GM12891 (cell line): ENCODE results near the gene FOSL2.

ENCODE experiments used
- POLR2A ChIP-seq: IDR thresholded peaks from 2 replicates; pipeline ENCODE4 v1.6.1; 2011; ENCODE audit warnings: low read depth, low read length, control low read depth
- POLR2AphosphoS5 ChIP-seq: IDR thresholded peaks from 2 replicates; pipeline ENCODE4 v1.6.1; 2011; ENCODE audit warnings: low read depth, low read length, control low read depth
- TAF1 ChIP-seq: IDR thresholded peaks from 2 replicates; pipeline ENCODE4 v1.6.1; 2011; ENCODE audit warnings: low read depth, low read length, control low read depth

GRCh38 chr2:28449488-28450395, 57.1 kb downstream of the FOSL2 start:
- no peak for TF ChIP-seq POLR2AphosphoS5
- TF ChIP-seq POLR2A: no peak
- TF ChIP-seq TAF1: no peak
